ENCODE measurements around the gene MRPS18A. TPM values are rescaled to one million over a fixed set of nuclear protein-coding genes. Genes with fewer than 3 reads are reported as not detected.

MRPS18A gene
- total and polyA plus RNA-seq, 2 donors (not counting 1 experiment from before 2014, with no cell fraction given) = 39.6 to 46.3 TPM

DNA sequence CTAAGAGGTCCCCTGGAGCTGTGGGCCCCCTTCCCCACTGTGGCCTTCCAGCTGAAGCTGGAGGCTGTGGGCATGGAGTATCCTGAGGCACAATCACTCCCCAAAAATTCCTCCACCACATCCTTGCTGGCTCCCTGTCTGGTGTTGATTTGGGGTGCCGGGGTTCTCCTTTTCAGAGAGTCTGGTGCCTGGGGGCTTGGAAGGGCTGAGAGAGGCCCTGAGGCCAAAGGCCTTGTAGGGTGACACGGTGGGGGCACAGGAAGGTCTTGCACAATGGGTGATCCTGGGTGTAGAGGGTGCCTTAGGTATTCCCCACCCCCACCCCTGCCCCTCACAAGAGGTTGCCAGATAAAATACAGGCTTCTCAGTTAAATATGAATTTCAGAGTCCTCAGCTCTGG lies 49.3 kb upstream of the MRPS18A start:
- Histone ChIP-seq H3K27me3 (replicated peaks in 1 of 4; ENCODE audit: control extremely low read depth in 1 of 4, control insufficient read depth in 3 of 4, insufficient read depth in 4 of 4, low read length in 3 of 4) (no peaks in the 10 kb centered on the region), H3K4me1 (ENCODE audit: control insufficient read depth in 2 of 2, insufficient read depth in 2 of 2, low read length in 2 of 2) (peaks cover 12 to 24% of the 10 kb centered on the region in 2 donors), H3K4me3 (ENCODE audit: control extremely low read depth in 1 of 5, extremely low read depth in 1 of 5, insufficient read depth in 1 of 5, low read depth in 2 of 5, low read length in 4 of 5) (no peak overlapping the region), H4K20me1 (ENCODE audit: control insufficient read depth, insufficient read depth, low read length, poor library complexity, severe bottlenecking) (no peaks in the 10 kb centered on the region), H3K9me3 (ENCODE audit: control extremely low read depth in 1 of 3, control insufficient read depth in 2 of 3, insufficient read depth in 1 of 3, low read length in 2 of 3) (peaks cover 0 to under 1% (median 0%) of the 10 kb centered on the region in 3 donors), H3K4me2 (replicated peaks; ENCODE audit: low read depth, low read length, poor library complexity, severe bottlenecking) (no peak overlapping the region), H2AFZ (ENCODE audit: insufficient read depth, low read depth, low read length, poor library complexity, severe bottlenecking) (no peak overlapping the region), H3K9ac (ENCODE audit: low read length) (no peak overlapping the region), H3K27ac (ENCODE audit: low read length in 2 of 2) (no peak overlapping the region), H3K79me2 (ENCODE audit: control insufficient read depth, insufficient read depth, low read length) (no peaks in the 10 kb centered on the region), H3K36me3 (replicated peaks in 1 of 2; ENCODE audit: control extremely low read depth in 1 of 2, control insufficient read depth in 1 of 2, extremely low read depth in 1 of 2, insufficient read depth in 2 of 2, low read length in 1 of 2) (no peaks in the 10 kb centered on the region)
- H3K9me3 Mint-ChIP-seq (ENCODE audit: insufficient read depth) = peaks cover 2% of the 10 kb centered on the region
- TF ChIP-seq, protein P1, sequence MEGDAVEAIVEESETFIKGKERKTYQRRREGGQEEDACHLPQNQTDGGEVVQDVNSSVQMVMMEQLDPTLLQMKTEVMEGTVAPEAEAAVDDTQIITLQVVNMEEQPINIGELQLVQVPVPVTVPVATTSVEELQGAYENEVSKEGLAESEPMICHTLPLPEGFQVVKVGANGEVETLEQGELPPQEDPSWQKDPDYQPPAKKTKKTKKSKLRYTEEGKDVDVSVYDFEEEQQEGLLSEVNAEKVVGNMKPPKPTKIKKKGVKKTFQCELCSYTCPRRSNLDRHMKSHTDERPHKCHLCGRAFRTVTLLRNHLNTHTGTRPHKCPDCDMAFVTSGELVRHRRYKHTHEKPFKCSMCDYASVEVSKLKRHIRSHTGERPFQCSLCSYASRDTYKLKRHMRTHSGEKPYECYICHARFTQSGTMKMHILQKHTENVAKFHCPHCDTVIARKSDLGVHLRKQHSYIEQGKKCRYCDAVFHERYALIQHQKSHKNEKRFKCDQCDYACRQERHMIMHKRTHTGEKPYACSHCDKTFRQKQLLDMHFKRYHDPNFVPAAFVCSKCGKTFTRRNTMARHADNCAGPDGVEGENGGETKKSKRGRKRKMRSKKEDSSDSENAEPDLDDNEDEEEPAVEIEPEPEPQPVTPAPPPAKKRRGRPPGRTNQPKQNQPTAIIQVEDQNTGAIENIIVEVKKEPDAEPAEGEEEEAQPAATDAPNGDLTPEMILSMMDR (IDR thresholded peaks at IDR 0.05) = no peak
- TF ChIP-seq EZH2 (IDR thresholded peaks at IDR 0.05; ENCODE audit: borderline replicate concordance, insufficient read depth, low read depth, low read length, poor library complexity, severe bottlenecking) = no peak
- H3K4me3 Mint-ChIP-seq = no peak overlapping the region
- ATAC-seq (ENCODE audit: low read depth) (no peak), DNase-seq (no peak)
- WGBS (ENCODE audit: insufficient coverage) = no CpG with 5 or more reads among the region's 2 CpGs
- ChIA-PET CTCF (interaction anchor here (1.5 kb wide), 1 partner anchor 338 kb away, joined by 4 read pairs; no protein-coding TSS in a partner anchor), POLR2A (interaction anchor here (0.6 kb wide), 1 partner anchor 94 kb away, joined by 8 read pairs; no protein-coding TSS in a partner anchor)
- H3K27me3 Mint-ChIP-seq = no peaks in the 10 kb centered on the region
- peaks cover 6% of the 10 kb centered on the region for H3K4me1 Mint-ChIP-seq
- no peak overlapping the region for H3K27ac Mint-ChIP-seq
- intact Hi-C loops (cut with micrococcal nuclease) = no loop called here

DNA sequence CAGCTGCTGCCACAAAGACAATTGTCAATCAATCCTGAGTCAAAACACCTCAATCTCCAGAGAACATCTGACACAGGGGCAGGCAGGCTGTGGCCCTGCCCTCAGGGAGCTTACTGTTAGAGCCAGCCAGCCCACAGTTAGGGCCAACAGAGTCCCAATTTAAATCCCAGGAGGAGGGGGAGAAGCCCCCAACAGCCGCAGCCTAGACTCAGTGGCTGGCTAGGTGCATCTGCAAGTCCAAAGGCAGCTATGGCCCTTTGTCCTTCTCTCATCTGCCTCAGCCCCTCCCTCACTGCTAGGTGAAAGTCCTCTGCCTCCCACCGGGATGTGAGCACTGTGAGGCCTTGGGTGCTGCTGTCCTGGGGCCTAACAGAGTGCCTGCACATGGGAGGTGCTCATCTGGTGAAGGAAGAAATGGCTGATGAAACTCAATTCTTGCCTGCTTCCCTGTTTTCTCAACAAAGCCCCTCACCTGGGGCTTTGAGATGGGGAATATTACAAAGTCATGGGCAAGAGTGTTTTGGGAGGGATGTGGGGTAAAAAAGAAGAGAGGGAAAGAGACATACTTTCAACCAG lies 48.7 kb upstream of the MRPS18A start:
- ATAC-seq (ENCODE audit: low read depth) = no peak
- CTCF ChIA-PET = interaction anchor here (0.7 kb wide), 1 partner anchor 12 kb away, joined by 3 read pairs; no protein-coding TSS in a partner anchor

More for the DNA sequence above, 48.7 kb upstream of the MRPS18A start:
- Histone ChIP-seq H3K4me2 (replicated peaks; ENCODE audit: low read depth, low read length, poor library complexity, severe bottlenecking) (no peak overlapping the region), H2AFZ (ENCODE audit: insufficient read depth, low read depth, low read length, poor library complexity, severe bottlenecking) (no peak overlapping the region), H4K20me1 (ENCODE audit: control insufficient read depth, insufficient read depth, low read length, poor library complexity, severe bottlenecking) (no peaks in the 10 kb centered on the region), H3K27me3 (replicated peaks in 1 of 4; ENCODE audit: control extremely low read depth in 1 of 4, control insufficient read depth in 3 of 4, insufficient read depth in 4 of 4, low read length in 3 of 4) (no peaks in the 10 kb centered on the region), H3K36me3 (replicated peaks in 1 of 2; ENCODE audit: control extremely low read depth in 1 of 2, control insufficient read depth in 1 of 2, extremely low read depth in 1 of 2, insufficient read depth in 2 of 2, low read length in 1 of 2) (no peaks in the 10 kb centered on the region), H3K79me2 (ENCODE audit: control insufficient read depth, insufficient read depth, low read length) (no peaks in the 10 kb centered on the region), H3K9ac (ENCODE audit: low read length) (no peak overlapping the region), H3K9me3 (ENCODE audit: control extremely low read depth in 1 of 3, control insufficient read depth in 2 of 3, insufficient read depth in 1 of 3, low read length in 2 of 3) (peaks cover 0 to 6% (median 2%) of the 10 kb centered on the region in 3 donors), H3K4me1 (ENCODE audit: control insufficient read depth in 2 of 2, insufficient read depth in 2 of 2, low read length in 2 of 2) (peaks cover 12 to 24% of the 10 kb centered on the region in 2 donors), H3K4me3 (ENCODE audit: control extremely low read depth in 1 of 5, extremely low read depth in 1 of 5, insufficient read depth in 1 of 5, low read depth in 2 of 5, low read length in 4 of 5) (no peak overlapping the region), H3K27ac (ENCODE audit: low read length in 2 of 2) (no peak overlapping the region)
- peaks cover 4% of the 10 kb centered on the region for H3K9me3 Mint-ChIP-seq (ENCODE audit: insufficient read depth)
- H3K4me1 Mint-ChIP-seq = peaks cover 6% of the 10 kb centered on the region
- intact Hi-C loops (cut with micrococcal nuclease) = no loop called here
- no peak for TF ChIP-seq EZH2 (IDR thresholded peaks at IDR 0.05; ENCODE audit: borderline replicate concordance, insufficient read depth, low read depth, low read length, poor library complexity, severe bottlenecking)
- TF ChIP-seq, protein P1 (IDR thresholded peaks at IDR 0.05) = no peak
- no peak overlapping the region for H3K4me3 Mint-ChIP-seq
- POLR2A ChIA-PET = no interaction called here
- H3K27ac Mint-ChIP-seq = no peak overlapping the region
- no CpG with 5 or more reads among the region's 2 CpGs for WGBS (ENCODE audit: insufficient coverage)
- H3K27me3 Mint-ChIP-seq = no peaks in the 10 kb centered on the region
- no peak for DNase-seq

All from B cell (primary cell).